ENCODE measurements around the gene EHD2. TPM values are rescaled to one million over a fixed set of nuclear protein-coding genes. Genes with fewer than 3 reads are reported as not detected.
A peak's percentile ranks its signal among the peaks of the same experiment; 100 is the strongest.
"Not testable (repeated sequence)": the region's sequence is repeated elsewhere in the genome, so short reads cannot be mapped to it uniquely, and the experiment has no call there.

The EHD2 gene
- 63.9 TPM for total RNA-seq

- DNase-seq = peak; percentile 61
Measured at GRCh38 chr19:47713046-47714021, at the start of gene EHD2. EHD2 (plus strand) TSS chr19:47713422; CDS start chr19:47716613, 3,191 bp downstream.

GRCh38 chr19:47663435-47663910 is 49.7 kb upstream of the EHD2 start:
- DNase-seq = no peak

- no peak for DNase-seq
Measured at GRCh38 chr19:47663911-47664771, 49.1 kb upstream of the EHD2 start.

GRCh38 chr19:47668556-47668955 is 44.7 kb upstream of the EHD2 start:
- not testable (repeated sequence) for DNase-seq

- no peak for DNase-seq
Measured at GRCh38 chr19:47670736-47671135, 42.5 kb upstream of the EHD2 start.

GRCh38 chr19:47671499-47671898 is 41.7 kb upstream of the EHD2 start:
- no peak for DNase-seq

- no peak for DNase-seq
Measured at GRCh38 chr19:47673426-47673825, 39.8 kb upstream of the EHD2 start.

GRCh38 chr19:47674548-47674947 is 38.7 kb upstream of the EHD2 start:
- DNase-seq = no peak

GRCh38 chr19:47675271-47675670 is 38.0 kb upstream of the EHD2 start:
- DNase-seq = no peak

- DNase-seq = no peak
Measured at GRCh38 chr19:47675859-47676258, 37.4 kb upstream of the EHD2 start.

GRCh38 chr19:47676811-47677210 is 36.4 kb upstream of the EHD2 start:
- no peak for DNase-seq

GRCh38 chr19:47679251-47679900 is 33.8 kb upstream of the EHD2 start:
- DNase-seq = no peak

- no peak for DNase-seq
Measured at GRCh38 chr19:47679922-47680857, 33.0 kb upstream of the EHD2 start.

GRCh38 chr19:47680858-47681332 is 32.3 kb upstream of the EHD2 start:
- no peak for DNase-seq

GRCh38 chr19:47681388-47681787 is 31.8 kb upstream of the EHD2 start:
- DNase-seq = no peak

- no peak for DNase-seq
Measured at GRCh38 chr19:47681936-47682335, 31.3 kb upstream of the EHD2 start.

GRCh38 chr19:47682939-47683338 is 30.3 kb upstream of the EHD2 start:
- no peak for DNase-seq

- no peak for DNase-seq
Measured at GRCh38 chr19:47686679-47687450, 26.4 kb upstream of the EHD2 start.

GRCh38 chr19:47687906-47688305 is 25.3 kb upstream of the EHD2 start:
- DNase-seq = no peak

GRCh38 chr19:47691090-47691489 is 22.1 kb upstream of the EHD2 start:
- no peak for DNase-seq
